HG02852 (cell line): Measurements from ENCODE around the gene CALML4.

Experiments used
- ATAC-seq: cut with Tn5 transposase; IDR thresholded peaks from one replicate; pipeline ENCODE4 v1.9.1; 2021; ENCODE audit warnings: mild to moderate bottlenecking, moderate library complexity; ENCODE audit not compliant: unreplicated experiment

The CALML4 gene

GRCh38 chr15:68151277-68151676 lies 53.9 kb downstream of the CALML4 start:
- no peak for ATAC-seq

- no peak for ATAC-seq
Observed at GRCh38 chr15:68150187-68150586, 54.9 kb downstream of the CALML4 start.

GRCh38 chr15:68149059-68149458 lies 56.1 kb downstream of the CALML4 start:
- ATAC-seq, result no peak

- ATAC-seq, result no peak
Observed at GRCh38 chr15:68148039-68148438, 57.1 kb downstream of the CALML4 start.

GRCh38 chr15:68145706-68146105 lies 59.4 kb downstream of the CALML4 start:
- ATAC-seq, result no peak

GRCh38 chr15:68143785-68144184 lies 61.3 kb downstream of the CALML4 start:
- no peak for ATAC-seq

- ATAC-seq, result no peak
Observed at GRCh38 chr15:68143129-68143528, 62.0 kb downstream of the CALML4 start.
